H1 (cell line): ENCODE results near the gene ABHD18. TPM values are rescaled to one million over a fixed set of nuclear protein-coding genes. Genes with fewer than 3 reads are reported as not detected.

Source experiments
- CTCF ChIA-PET: fragments of 300-600 bp; sonication (Branson Sonifier 250); formaldehyde crosslinking; loops from one replicate; lab custom pipeline; 2021; ENCODE audit not compliant: partially characterized antibody; lab: Charles Lee
- POLR2A ChIA-PET: fragments of 300-600 bp; sonication (Branson Sonifier 250); formaldehyde crosslinking; loops from one replicate; lab custom pipeline; 2021; ENCODE audit warnings: inconsistent platforms; ENCODE audit not compliant: partially characterized antibody; lab: Charles Lee
- DNase-seq, 2 experiments: peaks; one replicate each; pipeline versions ENCODE4 v3.0.0 to v3.0.0-alpha.2; 2010 to 2022; ENCODE audit warnings: low spot score in 2 of 2, low read depth in 1 of 2, mixed read lengths in 1 of 2
- FAIRE-seq: peaks from 2 replicates; lab custom pipeline; 2011; peaks lifted over from hg19 to GRCh38; lab: Jason Lieb, UNC
- H2AFZ ChIP-seq: 2 replicates; pipeline ENCODE4 v1.8.1; 2012; ENCODE audit warnings: low read length, inconsistent platforms
- H2AK5ac ChIP-seq: 2 replicates; pipeline ENCODE4 v1.6.1; 2013; ENCODE audit warnings: low read depth, low read length
- H2BK120ac ChIP-seq: replicated peaks from 2 replicates; pipeline ENCODE3; 2013; ENCODE audit warnings: low read depth, low read length, inconsistent platforms
- H2BK12ac ChIP-seq: 2 replicates; pipeline ENCODE4 v1.6.1; 2013; ENCODE audit warnings: low read depth, low read length
- H2BK15ac ChIP-seq: 2 replicates; pipeline ENCODE4 v1.6.1; 2013; ENCODE audit warnings: low read length
- H2BK20ac ChIP-seq: 2 replicates; pipeline ENCODE4 v1.6.1; 2013; ENCODE audit warnings: low read length
- H2BK5ac ChIP-seq: 2 replicates; pipeline ENCODE4 v1.6.1; 2013; ENCODE audit warnings: low read depth, low read length
- H3K14ac ChIP-seq: 2 replicates; pipeline ENCODE4 v1.6.1; 2013; ENCODE audit warnings: inconsistent platforms; ENCODE audit not compliant: insufficient read length
- H3K18ac ChIP-seq: 2 replicates; pipeline ENCODE4 v1.6.1; 2013; ENCODE audit warnings: low read length; ENCODE audit errors: extremely low read depth
- H3K23ac ChIP-seq: 2 replicates; pipeline ENCODE4 v1.6.1; 2013; ENCODE audit warnings: inconsistent platforms; ENCODE audit not compliant: insufficient read length
- H3K23me2 ChIP-seq: 2 replicates; pipeline ENCODE4 v1.6.1; 2013; ENCODE audit warnings: low read depth, low read length
- H3K27ac ChIP-seq: 2 replicates; pipeline ENCODE4 v1.6.1; 2011; ENCODE audit warnings: low read depth, low read length, inconsistent platforms
- H3K27me3 ChIP-seq, 4 experiments: replicated peaks in 1 of 4; 1 replicate in 1 of 4; 2 replicates in 3 of 4; pipeline versions ENCODE4 v1.6.1 to v1.8.1; 2011 to 2013; ENCODE audit warnings: low read length in 3 of 4, mild to moderate bottlenecking in 3 of 4, inconsistent platforms in 2 of 4, mixed read lengths in 2 of 4, moderate library complexity in 1 of 4; ENCODE audit not compliant: control insufficient read depth in 3 of 4, insufficient read depth in 3 of 4; ENCODE audit errors: extremely low read depth in 1 of 4
- H3K36me3 ChIP-seq, 4 experiments: 2 replicates each; pipeline versions ENCODE4 v1.6.1 to v1.8.1; 2011 to 2013; ENCODE audit warnings: mild to moderate bottlenecking in 4 of 4, low read length in 3 of 4, moderate library complexity in 2 of 4, control low read depth in 1 of 4, inconsistent platforms in 1 of 4; ENCODE audit not compliant: insufficient read depth in 4 of 4, control insufficient read depth in 2 of 4
- H3K4ac ChIP-seq: replicated peaks from 2 replicates; pipeline ENCODE3; 2013; ENCODE audit warnings: low read length, low read depth, mixed read lengths, inconsistent platforms; ENCODE audit not compliant: insufficient read length
- H3K4me1 ChIP-seq, 4 experiments: replicated peaks in 1 of 4; 1 replicate in 1 of 4; 2 replicates in 3 of 4; pipeline versions ENCODE4 v1.6.1 to v1.8.1; 2011 to 2013; ENCODE audit warnings: low read length in 3 of 4, inconsistent platforms in 2 of 4, mixed read lengths in 1 of 4; ENCODE audit not compliant: insufficient read depth in 4 of 4, control insufficient read depth in 3 of 4
- H3K4me2 ChIP-seq, 2 experiments: 2 replicates each; pipeline versions ENCODE4 v1.6.1 to v1.8.1; 2011 to 2013; ENCODE audit warnings: low read depth in 2 of 2, low read length in 2 of 2, control low read depth in 1 of 2, inconsistent platforms in 1 of 2, mild to moderate bottlenecking in 1 of 2; ENCODE audit not compliant: insufficient read depth in 1 of 2
- H3K4me3 ChIP-seq, 4 experiments: fragments of 200-600, 300-600 bp in 1 of 4; sonication (generic), shearing (Covaris generic), sonication (Bioruptor Twin) in 1 of 4; 2 replicates each; pipeline versions ENCODE4 v1.5.1 to v1.8.1; 2011 to 2016; ENCODE audit warnings: low read length in 4 of 4, low read depth in 3 of 4, control low read depth in 2 of 4, inconsistent platforms in 2 of 4, mild to moderate bottlenecking in 2 of 4, mixed read lengths in 1 of 4, moderate library complexity in 1 of 4; ENCODE audit not compliant: insufficient read depth in 2 of 4; ENCODE audit errors: extremely low read depth in 1 of 4
- H3K56ac ChIP-seq: replicated peaks from 2 replicates; pipeline ENCODE3; 2013; ENCODE audit warnings: low read depth, mild to moderate bottlenecking, mixed read lengths, low read length, inconsistent platforms; ENCODE audit not compliant: insufficient read length
- H3K79me1 ChIP-seq: 2 replicates; pipeline ENCODE4 v1.6.1; 2013; ENCODE audit warnings: low read depth, low read length, control low read depth
- H3K79me2 ChIP-seq, 2 experiments: 2 replicates each; pipeline versions ENCODE4 v1.6.1 to v1.8.1; 2012 to 2013; ENCODE audit warnings: low read length in 2 of 2, mild to moderate bottlenecking in 2 of 2, inconsistent platforms in 1 of 2; ENCODE audit not compliant: insufficient read depth in 2 of 2, control insufficient read depth in 1 of 2
- H3K9ac ChIP-seq, 4 experiments: replicated peaks in 1 of 4; 1 replicate in 1 of 4; 2 replicates in 3 of 4; pipeline versions ENCODE4 v1.6.1 to v1.8.1; 2011 to 2013; ENCODE audit warnings: low read depth in 3 of 4, low read length in 3 of 4, control low read depth in 2 of 4, mild to moderate bottlenecking in 2 of 4, moderate library complexity in 2 of 4, inconsistent platforms in 1 of 4; ENCODE audit errors: extremely low read depth in 1 of 4
- H3K9me3 ChIP-seq, 2 experiments: 2 replicates each; pipeline versions ENCODE4 v1.6.1 to v1.8.1; 2012 to 2013; ENCODE audit warnings: mild to moderate bottlenecking in 2 of 2, moderate library complexity in 2 of 2, control low read depth in 1 of 2, inconsistent platforms in 1 of 2, low read depth in 1 of 2, low read length in 1 of 2, mixed read lengths in 1 of 2; ENCODE audit not compliant: insufficient read depth in 2 of 2
- H4K20me1 ChIP-seq, 2 experiments: replicated peaks in 1 of 2; 2 replicates each; pipeline versions ENCODE3 to v1.8.1; 2011 to 2013; ENCODE audit warnings: inconsistent platforms in 2 of 2, low read length in 2 of 2, mild to moderate bottlenecking in 1 of 2; ENCODE audit not compliant: insufficient read depth in 2 of 2, control insufficient read depth in 1 of 2
- H4K5ac ChIP-seq: 2 replicates; pipeline ENCODE4 v1.6.1; 2013; ENCODE audit warnings: low read length, low read depth, mixed read lengths, inconsistent platforms; ENCODE audit not compliant: insufficient read length
- H4K8ac ChIP-seq: 2 replicates; pipeline ENCODE4 v1.8.0; 2013; ENCODE audit warnings: mild to moderate bottlenecking, moderate library complexity, low read length, inconsistent platforms; ENCODE audit not compliant: insufficient read depth; ENCODE audit errors: extremely low read depth
- H4K91ac ChIP-seq: replicated peaks from 2 replicates; pipeline ENCODE3; 2013; ENCODE audit warnings: low read length, mixed read lengths, inconsistent platforms; ENCODE audit not compliant: insufficient read length
- ASH2L ChIP-seq: fragments of 200-600, 300-600 bp; sonication (generic); IDR thresholded peaks from one replicate; pipeline ENCODE4 v1.7.1; 2017; ENCODE audit warnings: low read length
- SP1 ChIP-seq: IDR thresholded peaks from 2 replicates; pipeline ENCODE4 v1.6.1; 2011; ENCODE audit warnings: low read depth, low read length
- SP2 ChIP-seq: IDR thresholded peaks from 2 replicates; pipeline ENCODE4 v1.6.1; 2012; ENCODE audit warnings: mild to moderate bottlenecking, low read length, inconsistent platforms
- ZNF274 ChIP-seq: IDR thresholded peaks from 2 replicates; pipeline ENCODE4 v1.7.0; 2012; ENCODE audit warnings: low read length, borderline replicate concordance; ENCODE audit errors: extremely low read depth
- WGBS, 2 experiments: shearing (Covaris generic) in 1 of 2; methylation state at CpG; one replicate each; pipeline versions ENCODE4 v1.1.6 to v1.1.7; 2013 to 2015; ENCODE audit warnings: low lambda C conversion rate in 2 of 2, mixed read lengths in 2 of 2, inconsistent platforms in 1 of 2, low coverage in 1 of 2, missing lambda C conversion rate in 1 of 2; ENCODE audit not compliant: insufficient replicate concordance in 2 of 2, insufficient coverage in 1 of 2, insufficient read length in 1 of 2; ENCODE audit errors: extremely low coverage in 1 of 2, missing lambda C conversion rate in 1 of 2; 5-methylcytosine and 5-hydroxymethylcytosine counted together
- polyA plus RNA-seq, 7 experiments: library from polyadenylated mRNA; depleted of rRNA in 3 of 7; stranded (reverse) in 5 of 7; unstranded in 2 of 7; fragments of >200 nt in 5 of 7; fragments of 200-250 nt in 2 of 7; gene quantifications; 1 replicate in 5 of 7; 2 replicates in 1 of 7; 4 replicates in 1 of 7; pipeline versions ENCODE4 v1.2.1 to v1.2.3, GENCODE V29; 2011 to 2013; ENCODE audit warnings: missing spikeins in 2 of 7, mixed read lengths in 2 of 7
- total RNA-seq: library from RNA; stranded (reverse); fragmentation: NEBNext Ultra II Directional; extraction: Animal tissue kit (Norgen Biotek cat#: 25700); gene quantifications from 2 replicates; pipeline ENCODE4 v1.2.1, GENCODE V29; 2021

Gene ABHD18
- total and polyA plus RNA-seq, 2 of the 8 experiments (the other 6 are each of a cell fraction or from before 2014, with no cell fraction given) = 2.7 to 17.0 TPM

DNA sequence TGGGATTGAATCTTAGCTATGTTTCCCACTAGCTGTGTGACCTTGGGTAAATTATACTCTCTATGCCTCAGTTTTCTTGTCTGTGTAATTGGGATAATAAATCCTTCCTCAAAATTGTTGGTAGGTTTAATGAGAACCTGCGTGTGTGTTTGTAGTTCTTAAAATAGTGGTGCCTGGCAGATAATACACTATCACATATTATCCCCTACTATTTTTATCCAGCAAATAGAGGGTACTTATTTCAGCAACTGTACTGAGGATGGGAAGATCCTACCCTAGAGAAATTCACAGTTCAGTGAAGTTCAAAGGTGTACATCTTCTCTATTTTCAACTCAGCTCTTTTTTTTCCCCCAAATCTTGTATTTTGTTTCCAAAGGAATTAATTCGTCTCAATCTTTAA is 17.2 kb downstream of the ABHD18 start:
- H3K9ac ChIP-seq = no peak overlapping the region
- POLR2A ChIA-PET = interaction anchor here (1.3 kb wide), 1 partner anchor 17 kb away, joined by 4 read pairs; the partner anchor contains the start of genes ABHD18 and MFSD8
- H3K4me2 ChIP-seq = no peak overlapping the region
- no peak overlapping the region for H3K18ac ChIP-seq
- H2BK120ac ChIP-seq = no peak overlapping the region
- no peaks in the 10 kb centered on the region for H3K79me2 ChIP-seq
- no peak overlapping the region for H4K5ac ChIP-seq
- no peak overlapping the region for H2AK5ac ChIP-seq
- FAIRE-seq (no peak), DNase-seq (no peak)
- WGBS, 2 experiments = 82% methylated on average over 2 of the region's 2 CpGs; no CpG with 5 or more reads in 1 of the 2 experiments
- no peak overlapping the region for H3K27ac ChIP-seq
- no peak overlapping the region for H2BK5ac ChIP-seq
- no peak overlapping the region for H4K91ac ChIP-seq
- no peak overlapping the region for H2BK15ac ChIP-seq
- TF ChIP-seq SP1 = no peak
- no peak for TF ChIP-seq ZNF274
- no peak for TF ChIP-seq SP2
- TF ChIP-seq ASH2L = no peak
- no peak overlapping the region for H3K56ac ChIP-seq
- H3K4me3 ChIP-seq = no peak overlapping the region
- H3K27me3 ChIP-seq = peaks cover 0 to 1% (median 0%) of the 10 kb centered on the region in 4 experiments; a peak in 1 of 7 replicates
- H3K4ac ChIP-seq = no peak overlapping the region
- H3K9me3 ChIP-seq = no peaks in the 10 kb centered on the region
- no peak overlapping the region for H3K23ac ChIP-seq
- H2BK12ac ChIP-seq = no peak overlapping the region
- peaks cover 0 to 14% (median 0%) of the 10 kb centered on the region in 4 experiments; a peak in 2 of 8 replicates for H3K36me3 ChIP-seq
- no peaks in the 10 kb centered on the region for H3K23me2 ChIP-seq
- no peaks in the 10 kb centered on the region for H3K4me1 ChIP-seq
- CTCF ChIA-PET = no interaction called here
- no peak overlapping the region for H3K14ac ChIP-seq
- H2BK20ac ChIP-seq = no peak overlapping the region
- no peak overlapping the region for H2AFZ ChIP-seq
- H4K8ac ChIP-seq = no peak overlapping the region
- H4K20me1 ChIP-seq = no peaks in the 10 kb centered on the region
- H3K79me1 ChIP-seq = no peaks in the 10 kb centered on the region
